ENCODE measurements around the gene FN1. TPM values are rescaled to one million over a fixed set of nuclear protein-coding genes. Genes with fewer than 3 reads are reported as not detected.

FN1 gene
- total RNA-seq, 4 donors from 2014 or later: 169 to 686 (median 215) TPM

GRCh38 chr2:215431778-215432758, 3.8 kb downstream of the FN1 start:
- in situ Hi-C loops (cut with MboI; ENCODE audit: low pct_ligation_motif_present in 1 of 4, low pct_unique_long_range_greater_than_20kb in 1 of 4, low sequenced_read_pairs in 3 of 4): no loop called here
- Histone ChIP-seq H3K27ac (peak overlapping the region; percentile 86 to 94 (median 88)), H3K4me1 (peaks cover 0 to 17% (median 8%) of the 10 kb centered on the region in 4 donors), H3K9me3 (no peaks in the 10 kb centered on the region), H3K4me3 (no peak overlapping the region), H3K36me3 (peaks cover 0 to 7% (median 3%) of the 10 kb centered on the region in 4 donors), H3K27me3 (peaks cover 32% of the 10 kb centered on the region)
- DNase-seq: no peak
- intact Hi-C loops (cut with DNase I; ENCODE audit: low total_unique reads): loop anchor here (5.0 to 10.0 kb wide), 2 partner anchors 193 to 485 kb away; no protein-coding TSS in a partner anchor
- 72 to 86% methylated on average over 7 of the region's 7 CpGs for WGBS, 2 donors (ENCODE audit: low coverage in 1 of 2)
- TF ChIP-seq POLR2AphosphoS5 (IDR thresholded peaks at IDR 0.05) (no peak), EP300 (IDR thresholded peaks at IDR 0.05; ENCODE audit: low read depth) (no peak), POLR2A (IDR thresholded peaks at IDR 0.05) (no peak), CTCF (IDR thresholded peaks at IDR 0.05) (no peak)

GRCh38 chr2:215431290-215431689, 4.6 kb downstream of the FN1 start:
- H3K27ac ChIP-seq: peak overlapping the region; percentile 86 to 94 (median 88)
- H3K9me3 ChIP-seq: no peaks in the 10 kb centered on the region
- peaks cover 0 to 10% (median 4%) of the 10 kb centered on the region in 4 donors for H3K4me1 ChIP-seq
- in situ Hi-C loops (cut with MboI; ENCODE audit: low pct_ligation_motif_present in 1 of 4, low pct_unique_long_range_greater_than_20kb in 1 of 4, low sequenced_read_pairs in 3 of 4) (no loop called here), intact Hi-C loops (cut with DNase I; ENCODE audit: low total_unique reads) (loop anchor here (5.0 to 10.0 kb wide), 2 partner anchors 194 to 486 kb away; no protein-coding TSS in a partner anchor)
- no peak overlapping the region for H3K4me3 ChIP-seq
- no peak for DNase-seq
- peaks cover 0 to 7% (median 3%) of the 10 kb centered on the region in 4 donors for H3K36me3 ChIP-seq
- TF ChIP-seq EP300 (IDR thresholded peaks at IDR 0.05; ENCODE audit: low read depth) (no peak), POLR2AphosphoS5 (IDR thresholded peaks at IDR 0.05) (no peak), POLR2A (IDR thresholded peaks at IDR 0.05) (no peak), CTCF (IDR thresholded peaks at IDR 0.05) (no peak)
- 46 to 64% methylated on average over 2 of the region's 2 CpGs for WGBS, 2 donors (ENCODE audit: low coverage in 1 of 2)
- peaks cover 24% of the 10 kb centered on the region for H3K27me3 ChIP-seq

GRCh38 chr2:215430528-215431187, 5.2 kb downstream of the FN1 start:
- Histone ChIP-seq H3K27me3 (peaks cover 18% of the 10 kb centered on the region), H3K27ac (peak overlapping the region; percentile 86 to 94 (median 88)), H3K4me1 (peaks cover 0 to 6% (median 2%) of the 10 kb centered on the region in 4 donors), H3K9me3 (no peaks in the 10 kb centered on the region), H3K36me3 (peaks cover 0 to 7% (median 3%) of the 10 kb centered on the region in 4 donors), H3K4me3 (no peak overlapping the region)
- TF ChIP-seq CTCF (IDR thresholded peaks at IDR 0.05) (no peak), POLR2AphosphoS5 (IDR thresholded peaks at IDR 0.05) (no peak), POLR2A (IDR thresholded peaks at IDR 0.05) (no peak), EP300 (IDR thresholded peaks at IDR 0.05; ENCODE audit: low read depth) (no peak)
- 45 to 74% methylated on average over 4 to 6 of the region's 6 CpGs for WGBS, 2 donors (ENCODE audit: low coverage in 1 of 2)
- in situ Hi-C loops (cut with MboI; ENCODE audit: low pct_ligation_motif_present in 1 of 4, low pct_unique_long_range_greater_than_20kb in 1 of 4, low sequenced_read_pairs in 3 of 4) (no loop called here), intact Hi-C loops (cut with DNase I; ENCODE audit: low total_unique reads) (loop anchor here (5.0 to 10.0 kb wide), 2 partner anchors 194 to 487 kb away; no protein-coding TSS in a partner anchor)
- no peak for DNase-seq

- H3K27me3 ChIP-seq: peaks cover 6% of the 10 kb centered on the region
- in situ Hi-C loops (cut with MboI; ENCODE audit: low pct_ligation_motif_present in 1 of 4, low pct_unique_long_range_greater_than_20kb in 1 of 4, low sequenced_read_pairs in 3 of 4) (no loop called here), intact Hi-C loops (cut with DNase I; ENCODE audit: low total_unique reads) (no loop called here)
- DNase-seq: no peak
- TF ChIP-seq EP300 (IDR thresholded peaks at IDR 0.05; ENCODE audit: low read depth) (no peak), CTCF (IDR thresholded peaks at IDR 0.05) (no peak), POLR2A (IDR thresholded peaks at IDR 0.05) (no peak)
- H3K4me1 ChIP-seq: no peaks in the 10 kb centered on the region
- H3K36me3 ChIP-seq: peaks cover 0 to 7% (median 3%) of the 10 kb centered on the region in 4 donors
- WGBS, 2 donors (ENCODE audit: low coverage in 1 of 2): 86 to 100% methylated on average over 1 of the region's 1 CpG
- H3K27ac ChIP-seq: no peak overlapping the region
- H3K9me3 ChIP-seq: no peaks in the 10 kb centered on the region
- H3K4me3 ChIP-seq: no peak overlapping the region
Measured at GRCh38 chr2:215429424-215429823, 6.4 kb downstream of the FN1 start.

All from transverse colon (tissue), 4 donors.